HG02885 (cell line): ENCODE data around the gene TCF4.

Experiments used
- ATAC-seq: cut with Tn5 transposase; IDR thresholded peaks from one replicate; pipeline ENCODE4 v1.9.1; 2021; ENCODE audit warnings: mild to moderate bottlenecking; ENCODE audit not compliant: unreplicated experiment, poor library complexity

TCF4 gene

GRCh38 chr18:55449412-55450140, 138.4 kb downstream of the TCF4 start:
- ATAC-seq, result no peak

GRCh38 chr18:55448420-55448819, 139.6 kb downstream of the TCF4 start:
- ATAC-seq, result no peak

- no peak for ATAC-seq
Observed at GRCh38 chr18:55447672-55448018, 140.3 kb downstream of the TCF4 start.

GRCh38 chr18:55446996-55447671, 140.9 kb downstream of the TCF4 start:
- no peak for ATAC-seq

- no peak for ATAC-seq
Observed at GRCh38 chr18:55444536-55444935, 143.5 kb downstream of the TCF4 start.

GRCh38 chr18:55443776-55444175, 144.2 kb downstream of the TCF4 start:
- ATAC-seq, result no peak

- no peak for ATAC-seq
Observed at GRCh38 chr18:55442561-55442960, 145.4 kb downstream of the TCF4 start.

GRCh38 chr18:55440988-55441387, 147.0 kb downstream of the TCF4 start:
- no peak for ATAC-seq

GRCh38 chr18:55439056-55439455, 148.9 kb downstream of the TCF4 start:
- ATAC-seq, result no peak

GRCh38 chr18:55435592-55435991, 152.4 kb downstream of the TCF4 start:
- ATAC-seq, result no peak

GRCh38 chr18:55433648-55434047, 154.3 kb downstream of the TCF4 start:
- ATAC-seq, result no peak

- ATAC-seq, result no peak
Observed at GRCh38 chr18:55433140-55433539, 154.9 kb downstream of the TCF4 start.

- ATAC-seq, result no peak
Observed at GRCh38 chr18:55432307-55433040, 155.5 kb downstream of the TCF4 start.

- no peak for ATAC-seq
Observed at GRCh38 chr18:55430026-55430425, 158.0 kb downstream of the TCF4 start.

GRCh38 chr18:55427951-55428350, 160.0 kb downstream of the TCF4 start:
- ATAC-seq, result no peak

GRCh38 chr18:55425698-55426097, 162.3 kb downstream of the TCF4 start:
- no peak for ATAC-seq

- ATAC-seq, result no peak
Observed at GRCh38 chr18:55422456-55423180, 165.4 kb downstream of the TCF4 start.

GRCh38 chr18:55421615-55422419, 166.2 kb downstream of the TCF4 start:
- no peak for ATAC-seq

GRCh38 chr18:55421308-55421614, 166.7 kb downstream of the TCF4 start:
- no peak for ATAC-seq

- ATAC-seq, result peak; percentile 81
Observed at GRCh38 chr18:55420665-55421307, 167.2 kb downstream of the TCF4 start.
